GM13977 (cell line): ENCODE measurements around the gene HOMER1.
A peak's percentile ranks its signal among the peaks of the same experiment; 100 is the strongest.

ENCODE experiments used
- DNase-seq: peaks from one replicate; pipeline ENCODE4 v3.0.0; 2012; ENCODE audit warnings: low spot score
- CTCF ChIP-seq: IDR thresholded peaks from 2 replicates; pipeline ENCODE4 v1.5.1; 2012; ENCODE audit warnings: mild to moderate bottlenecking, control low read depth; ENCODE audit not compliant: insufficient read depth; ENCODE audit errors: extremely low read depth, missing control alignments
- in situ Hi-C: fragments of 300-500 bp; cut with MboI; formaldehyde crosslinking; loops from one replicate; pipeline ENCODE4 v1.12.0; 2022; ENCODE audit warnings: low sequenced_read_pairs, low pct_unique_long_range_greater_than_20kb, mixed read lengths, inconsistent platforms; ENCODE audit not compliant: unreplicated experiment

HOMER1 gene

DNA sequence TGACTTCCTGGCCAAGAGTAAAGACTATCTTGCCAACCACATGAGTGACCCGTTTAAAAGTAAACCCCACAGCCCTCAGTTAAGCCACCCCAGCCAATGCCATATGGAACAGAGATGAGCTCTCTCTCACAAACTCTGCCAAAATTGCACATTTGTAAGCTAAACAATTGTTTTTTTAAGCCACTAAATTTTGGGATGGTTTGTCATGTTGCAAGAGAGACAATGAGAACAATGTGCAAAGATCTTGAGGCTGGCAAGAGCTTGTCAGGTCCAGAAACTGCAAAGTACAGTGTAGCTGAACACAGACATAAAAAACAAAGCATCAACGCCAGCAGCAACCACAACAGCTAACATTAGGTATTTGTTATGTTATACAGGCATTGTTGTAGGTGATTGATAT is 27.8 kb downstream of the HOMER1 start:
- no peak for DNase-seq
- no peak for TF ChIP-seq CTCF
- in situ Hi-C loops: no loop called here

- no peak for TF ChIP-seq CTCF
- no peak for DNase-seq
- in situ Hi-C loops: no loop called here
Observed at GRCh38 chr5:79484731-79485130, 29.2 kb downstream of the HOMER1 start.

DNA sequence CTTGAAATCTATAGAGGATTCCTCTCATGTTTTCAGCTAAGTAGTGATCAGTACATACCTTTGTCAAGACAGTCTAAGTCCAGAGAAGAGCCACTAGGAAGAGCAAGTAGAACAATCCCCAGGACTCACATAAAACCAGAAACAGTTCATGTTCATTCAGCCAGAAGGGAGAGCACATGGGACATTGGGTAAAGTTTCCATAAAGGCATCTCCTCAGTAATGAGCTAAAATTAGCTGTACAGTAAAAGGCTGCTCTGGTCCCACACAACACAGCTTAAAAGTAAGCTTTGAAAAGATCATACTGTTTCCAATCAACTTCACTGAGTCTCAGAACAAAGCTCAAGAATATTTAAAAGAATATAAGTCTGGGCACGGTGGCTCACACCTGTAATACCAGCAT is 32.4 kb downstream of the HOMER1 start:
- DNase-seq: no peak
- TF ChIP-seq CTCF: no peak
- in situ Hi-C loops: no loop called here

DNA sequence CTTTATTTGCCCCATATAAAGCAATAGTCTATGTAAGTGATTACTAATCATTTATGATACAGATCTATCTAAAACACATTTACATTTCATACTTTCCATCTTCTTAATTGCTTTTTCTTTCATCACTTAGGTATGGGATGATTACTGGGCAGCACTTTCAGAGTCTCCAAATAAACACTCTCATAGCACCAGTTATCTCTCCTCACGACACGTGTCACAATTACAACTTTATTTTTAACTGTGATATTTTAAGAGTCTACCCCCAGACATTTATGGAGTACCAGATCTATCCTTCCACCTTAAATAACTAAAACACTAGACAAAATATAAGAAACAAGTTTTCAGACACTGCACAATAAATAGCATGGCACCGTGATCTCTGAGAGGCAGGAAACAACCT is 32.9 kb downstream of the HOMER1 start:
- TF ChIP-seq CTCF: no peak
- in situ Hi-C loops: no loop called here
- no peak for DNase-seq

- no peak for DNase-seq
Observed at GRCh38 chr5:79475152-79475466, 38.8 kb downstream of the HOMER1 start.

DNA sequence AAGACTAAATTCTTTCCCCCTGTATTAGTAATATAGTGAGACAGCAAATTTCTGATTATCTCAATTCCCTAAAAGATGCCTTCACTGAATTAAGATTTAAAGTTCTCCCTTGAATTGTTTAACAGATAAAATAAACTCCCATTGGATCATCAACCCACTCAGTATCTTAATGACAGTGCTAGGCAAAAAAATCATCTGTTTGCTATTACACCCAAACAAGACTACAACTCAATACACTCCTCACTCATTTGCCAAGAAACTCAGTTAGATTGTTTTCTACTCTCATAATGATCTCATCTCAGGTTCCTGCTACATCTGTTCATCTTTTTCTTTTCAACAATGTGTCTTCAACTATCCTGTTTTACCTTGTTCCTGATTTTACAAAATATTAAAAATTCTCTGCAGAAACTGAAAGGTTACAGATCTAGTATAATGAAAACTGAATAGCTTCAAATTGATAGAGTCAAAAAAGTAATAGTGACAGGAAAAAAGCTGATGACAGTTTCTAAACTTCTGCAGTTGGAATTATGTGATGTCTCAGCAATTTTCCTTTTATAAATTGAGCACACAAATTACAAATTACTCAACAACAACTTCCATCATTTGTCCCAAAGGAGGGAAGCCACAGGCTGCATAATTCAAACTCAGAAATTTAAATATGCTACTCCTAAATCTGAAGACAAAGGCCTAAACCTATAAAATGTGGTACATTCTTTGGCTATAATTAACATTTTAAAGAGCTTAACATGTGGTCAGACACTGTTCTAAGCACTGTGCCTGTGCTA is 39.4 kb downstream of the HOMER1 start:
- in situ Hi-C loops: loop anchor here (10.0 to 25.0 kb wide), 2 partner anchors 340 to 462 kb away; no protein-coding TSS in a partner anchor
- peak; percentile 13 for DNase-seq
- TF ChIP-seq CTCF: no peak

More at GRCh38 chr5:79475152-79475466, 38.8 kb downstream of the HOMER1 start:
- in situ Hi-C loops: loop anchor here (10.0 kb wide), 1 partner anchor 340 kb away; no protein-coding TSS in a partner anchor
- TF ChIP-seq CTCF: no peak
